ENCODE measurements around the gene BET1L. TPM values are rescaled to one million over a fixed set of nuclear protein-coding genes. Genes with fewer than 3 reads are reported as not detected.

The BET1L gene
- total and polyA plus RNA-seq, 4 experiments from 2014 or later = 61.9 to 129 (median 93.2) TPM

GRCh38 chr11:251550-251949 is 44.4 kb upstream of the BET1L start:
- Mint-ChIP-seq H3K4me3 (no peak overlapping the region), H3K27me3 (no peaks in the 10 kb centered on the region), H3K27ac (peak overlapping the region in 4 of 7 donors; percentile 25 to 56 (median 45)), H3K4me1 (peaks cover 6 to 9% (median 7%) of the 10 kb centered on the region in 4 donors), H3K9me3 (no peaks in the 10 kb centered on the region), H3K36me3 (peaks cover 53 to 64% of the 10 kb centered on the region in 2 donors)
- Histone ChIP-seq H3K4me3 (ENCODE audit: low read length in 2 of 2) (no peak overlapping the region), H3K27ac (ENCODE audit: low read depth, low read length) (no peak overlapping the region), H3K9me3 (ENCODE audit: control insufficient read depth in 1 of 2, low read length in 2 of 2) (no peaks in the 10 kb centered on the region), H3K27me3 (ENCODE audit: insufficient read depth, low read length) (no peaks in the 10 kb centered on the region), H3K36me3 (ENCODE audit: insufficient read depth, low read length) (peaks cover 47% of the 10 kb centered on the region), H3K4me1 (ENCODE audit: insufficient read depth, low read length) (peaks cover 5% of the 10 kb centered on the region)
- no peak for DNase-seq
- intact Hi-C loops (cut with micrococcal nuclease) = loop anchor here (2.0 kb wide), 4 partner anchors 17 to 199 kb away; partner anchors contain the start of genes IFITM1 and PTDSS2
- CTCF ChIA-PET (ENCODE audit: partially characterized antibody) = interaction anchor here (0.7 to 6.7 kb wide), 39 partner anchors 9 to 269 kb away, joined by 3 to 81 read pairs (median 8); partner anchors contain the start of genes BET1L, IFITM5, NLRP6 and PGGHG
- POLR2A ChIA-PET (ENCODE audit: partially characterized antibody) = interaction anchor here (0.6 to 3.1 kb wide), 18 partner anchors 12 to 199 kb away, joined by 3 to 45 read pairs (median 6); partner anchors contain the start of genes BET1L, IFITM1, IFITM5 and NLRP6

DNA sequence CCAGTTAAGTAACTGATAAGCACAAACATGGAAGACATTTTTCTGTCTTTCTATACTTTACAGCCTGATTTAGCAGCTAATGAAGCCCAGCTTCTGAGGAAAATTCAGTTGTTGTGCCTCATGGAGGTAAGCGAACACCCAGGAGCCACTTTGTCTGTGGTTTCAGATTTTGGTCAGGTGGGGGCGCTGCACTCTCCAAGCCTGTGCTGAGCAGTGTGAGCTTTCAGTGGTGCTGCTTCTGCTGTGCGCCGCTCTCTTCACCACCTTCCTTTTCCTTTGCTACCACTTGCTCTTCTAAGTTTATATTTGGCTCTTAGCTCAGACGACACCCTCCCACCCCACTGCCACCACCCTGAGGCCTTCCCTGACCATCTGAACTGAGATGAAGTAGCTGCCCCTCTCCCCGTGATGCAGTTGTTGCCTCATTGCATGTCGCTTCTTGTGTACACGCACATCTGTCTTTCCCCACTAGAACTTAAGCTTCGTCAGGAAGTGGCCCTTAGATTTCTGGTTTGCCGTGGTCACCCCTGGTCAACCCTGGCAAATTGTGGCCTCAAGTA is 43.6 kb upstream of the BET1L start:
- H3K4me3 Mint-ChIP-seq = no peak overlapping the region
- H3K4me1 Mint-ChIP-seq = peaks cover 6 to 9% (median 7%) of the 10 kb centered on the region in 4 donors
- Histone ChIP-seq H3K9me3 (ENCODE audit: control insufficient read depth in 1 of 2, low read length in 2 of 2) (no peaks in the 10 kb centered on the region), H3K4me1 (ENCODE audit: insufficient read depth, low read length) (peaks cover 5% of the 10 kb centered on the region), H3K36me3 (ENCODE audit: insufficient read depth, low read length) (peaks cover 51% of the 10 kb centered on the region), H3K4me3 (ENCODE audit: low read length in 2 of 2) (no peak overlapping the region), H3K27ac (ENCODE audit: low read depth, low read length) (peak overlapping the region; percentile 8), H3K27me3 (ENCODE audit: insufficient read depth, low read length) (no peaks in the 10 kb centered on the region)
- H3K27me3 Mint-ChIP-seq = no peaks in the 10 kb centered on the region
- intact Hi-C loops (cut with micrococcal nuclease) = loop anchor here (1.0 to 2.0 kb wide), 5 partner anchors 18 to 200 kb away; partner anchors contain the start of genes IFITM1 and PTDSS2
- POLR2A ChIA-PET (ENCODE audit: partially characterized antibody) = interaction anchor here (0.6 to 3.1 kb wide), 23 partner anchors 9 to 200 kb away, joined by 3 to 45 read pairs (median 4); partner anchors contain the start of genes BET1L, IFITM1, IFITM5 and NLRP6
- peak; percentile 75 to 84 (median 81) for DNase-seq
- H3K27ac Mint-ChIP-seq = peak overlapping the region; percentile 71 to 91 (median 81)
- peaks cover 58 to 72% of the 10 kb centered on the region in 2 donors for H3K36me3 Mint-ChIP-seq
- H3K9me3 Mint-ChIP-seq = no peaks in the 10 kb centered on the region
- CTCF ChIA-PET (ENCODE audit: partially characterized antibody) = interaction anchor here (0.7 to 6.7 kb wide), 44 partner anchors 9 to 270 kb away, joined by 3 to 81 read pairs (median 7); partner anchors contain the start of genes BET1L, NLRP6, PGGHG and PSMD13

DNA sequence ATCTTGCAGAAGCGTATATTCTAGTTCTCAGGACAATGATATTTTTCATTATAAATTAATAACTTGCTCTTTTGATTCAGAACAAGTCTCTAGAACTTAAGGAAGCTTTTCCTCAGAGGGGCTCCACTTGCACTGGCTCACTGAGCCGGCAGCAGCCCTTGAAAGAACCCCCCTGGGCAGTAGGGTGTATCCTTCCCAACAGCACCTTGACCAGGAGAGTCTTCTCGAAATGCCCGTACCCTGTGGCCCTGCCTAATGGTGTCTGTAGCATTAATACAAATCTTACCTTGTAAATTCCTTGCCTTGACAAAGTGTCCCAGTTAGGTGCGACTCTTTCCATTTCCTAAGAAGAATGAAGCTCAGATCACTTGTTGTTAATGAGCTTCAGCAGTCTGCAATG is 43.1 kb upstream of the BET1L start:
- DNase-seq = no peak
- intact Hi-C loops (cut with micrococcal nuclease) = loop anchor here (1.0 to 2.0 kb wide), 5 partner anchors 19 to 201 kb away; partner anchors contain the start of genes IFITM1 and PTDSS2
- Histone ChIP-seq H3K4me1 (ENCODE audit: insufficient read depth, low read length) (peaks cover 5% of the 10 kb centered on the region), H3K27me3 (ENCODE audit: insufficient read depth, low read length) (no peaks in the 10 kb centered on the region), H3K4me3 (ENCODE audit: low read length in 2 of 2) (no peak overlapping the region), H3K9me3 (ENCODE audit: control insufficient read depth in 1 of 2, low read length in 2 of 2) (no peaks in the 10 kb centered on the region), H3K36me3 (ENCODE audit: insufficient read depth, low read length) (peaks cover 56% of the 10 kb centered on the region), H3K27ac (ENCODE audit: low read depth, low read length) (peak overlapping the region; percentile 8)
- POLR2A ChIA-PET (ENCODE audit: partially characterized antibody) = interaction anchor here (0.7 to 3.1 kb wide), 18 partner anchors 8 to 200 kb away, joined by 3 to 45 read pairs (median 8); partner anchors contain the start of genes BET1L, IFITM1, IFITM5 and NLRP6
- peak overlapping the region in 4 of 7 donors; percentile 71 to 82 (median 80) for H3K27ac Mint-ChIP-seq
- peaks cover 6 to 11% (median 8%) of the 10 kb centered on the region in 4 donors for H3K4me1 Mint-ChIP-seq
- CTCF ChIA-PET (ENCODE audit: partially characterized antibody) = interaction anchor here (0.7 to 6.7 kb wide), 37 partner anchors 9 to 270 kb away, joined by 3 to 81 read pairs (median 9); partner anchors contain the start of genes BET1L, NLRP6, PGGHG and PSMD13
- no peaks in the 10 kb centered on the region for H3K27me3 Mint-ChIP-seq
- no peaks in the 10 kb centered on the region for H3K9me3 Mint-ChIP-seq
- peaks cover 64 to 77% of the 10 kb centered on the region in 2 donors for H3K36me3 Mint-ChIP-seq
- no peak overlapping the region for H3K4me3 Mint-ChIP-seq

DNA sequence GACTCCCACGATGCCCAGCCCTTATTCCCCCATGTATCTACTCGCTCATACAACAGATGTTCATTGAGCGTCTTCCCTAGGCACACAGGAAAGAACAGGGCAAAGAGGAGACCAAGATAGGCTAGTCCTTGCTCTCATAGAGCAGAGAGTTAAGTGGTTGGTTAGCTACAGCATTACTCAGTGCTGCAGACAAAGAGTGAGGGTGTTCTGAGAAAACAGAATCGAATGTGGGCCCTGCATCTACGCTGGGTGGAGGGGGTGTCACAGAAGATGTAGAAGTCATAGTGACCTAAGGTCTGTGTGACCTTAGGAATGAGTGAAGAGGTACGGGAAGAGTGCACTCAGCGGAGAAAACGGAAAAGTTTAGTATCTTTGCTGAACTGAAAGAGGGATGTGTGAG is 41.9 kb upstream of the BET1L start:
- POLR2A ChIA-PET (ENCODE audit: partially characterized antibody) = interaction anchor here (0.9 to 1.4 kb wide), 3 partner anchors 12 to 49 kb away, joined by 3 to 5 read pairs (median 5); partner anchors contain the start of gene PSMD13
- H3K36me3 Mint-ChIP-seq = peaks cover 71 to 83% of the 10 kb centered on the region in 2 donors

GRCh38 chr11:244376-244775 is 37.2 kb upstream of the BET1L start:
- Mint-ChIP-seq H3K27me3 (no peaks in the 10 kb centered on the region), H3K9me3 (no peaks in the 10 kb centered on the region), H3K4me1 (peaks cover 18 to 28% (median 25%) of the 10 kb centered on the region in 4 donors), H3K36me3 (peaks cover 72 to 82% of the 10 kb centered on the region in 2 donors), H3K27ac (no peak overlapping the region), H3K4me3 (no peak overlapping the region)
- no peak for DNase-seq
- H3K4me1 ChIP-seq (ENCODE audit: insufficient read depth, low read length) = no peaks in the 10 kb centered on the region
- ChIA-PET CTCF (ENCODE audit: partially characterized antibody) (interaction anchor here (0.9 to 1.7 kb wide), 2 partner anchors 95 to 120 kb away, joined by 4 to 6 read pairs; no protein-coding TSS in a partner anchor), POLR2A (ENCODE audit: partially characterized antibody) (interaction anchor here (1.0 kb wide), 1 partner anchor 24 kb away, joined by 3 read pairs; no protein-coding TSS in a partner anchor)
- peaks cover 65% of the 10 kb centered on the region for H3K36me3 ChIP-seq (ENCODE audit: insufficient read depth, low read length)
- intact Hi-C loops (cut with micrococcal nuclease) = no loop called here
- H3K9me3 ChIP-seq (ENCODE audit: control insufficient read depth in 1 of 2, low read length in 2 of 2) = no peaks in the 10 kb centered on the region
- no peak overlapping the region for H3K4me3 ChIP-seq (ENCODE audit: low read length in 2 of 2)
- no peaks in the 10 kb centered on the region for H3K27me3 ChIP-seq (ENCODE audit: insufficient read depth, low read length)
- H3K27ac ChIP-seq (ENCODE audit: low read depth, low read length) = no peak overlapping the region

More for the DNA sequence above, 41.9 kb upstream of the BET1L start:
- H3K9me3 ChIP-seq (ENCODE audit: control insufficient read depth in 1 of 2, low read length in 2 of 2) = no peaks in the 10 kb centered on the region
- H3K27me3 Mint-ChIP-seq = no peaks in the 10 kb centered on the region
- H3K4me3 Mint-ChIP-seq = no peak overlapping the region
- H3K36me3 ChIP-seq (ENCODE audit: insufficient read depth, low read length) = peaks cover 66% of the 10 kb centered on the region
- H3K27ac Mint-ChIP-seq = peak overlapping the region in 5 of 7 donors; percentile 37 to 86 (median 52)
- no peak overlapping the region for H3K27ac ChIP-seq (ENCODE audit: low read depth, low read length)
- intact Hi-C loops (cut with micrococcal nuclease) = no loop called here
- H3K4me3 ChIP-seq (ENCODE audit: low read length in 2 of 2) = no peak overlapping the region
- no peak for DNase-seq
- peaks cover 6 to 13% (median 8%) of the 10 kb centered on the region in 4 donors for H3K4me1 Mint-ChIP-seq
- no peaks in the 10 kb centered on the region for H3K9me3 Mint-ChIP-seq
- CTCF ChIA-PET (ENCODE audit: partially characterized antibody) = interaction anchor here (1.3 to 6.7 kb wide), 10 partner anchors 10 to 199 kb away, joined by 3 to 81 read pairs (median 10); partner anchors contain the start of gene NLRP6
- H3K27me3 ChIP-seq (ENCODE audit: insufficient read depth, low read length) = no peaks in the 10 kb centered on the region
- peaks cover 5% of the 10 kb centered on the region for H3K4me1 ChIP-seq (ENCODE audit: insufficient read depth, low read length)

DNA sequence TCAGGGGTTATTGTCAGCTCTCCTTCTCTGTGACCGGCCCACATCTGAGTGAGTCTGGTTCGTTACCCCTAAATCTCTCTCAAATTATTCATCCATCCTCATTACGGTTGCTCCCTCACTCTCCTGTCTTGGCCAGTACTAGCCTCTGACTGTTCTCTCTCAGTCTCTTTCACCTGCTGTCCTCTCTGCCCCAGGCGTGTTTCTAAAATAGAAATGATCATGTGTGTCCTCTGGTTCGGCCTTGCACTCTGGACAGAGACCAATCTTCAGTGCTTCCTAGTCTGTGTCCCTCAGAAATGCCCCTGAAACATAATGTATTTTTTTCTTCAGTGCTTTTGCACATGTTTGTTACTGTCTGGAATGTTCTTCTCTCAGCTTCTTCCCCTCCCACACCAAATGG is 34.4 kb upstream of the BET1L start:
- no peaks in the 10 kb centered on the region for H3K27me3 ChIP-seq (ENCODE audit: insufficient read depth, low read length)

More for the DNA sequence above, 34.4 kb upstream of the BET1L start:
- ChIA-PET CTCF (ENCODE audit: partially characterized antibody) (interaction anchor here (3.5 kb wide), 1 partner anchor 10 kb away, joined by 20 read pairs; no protein-coding TSS in a partner anchor), POLR2A (ENCODE audit: partially characterized antibody) (interaction anchor here (0.9 to 10.9 kb wide), 3 partner anchors 9 to 38 kb away, joined by 3 to 144 read pairs (median 3); partner anchors contain the start of genes BET1L and RIC8A)
- peak overlapping the region in 6 of 7 donors; percentile 31 to 77 (median 55) for H3K27ac Mint-ChIP-seq
- H3K9me3 Mint-ChIP-seq = no peaks in the 10 kb centered on the region
- Histone ChIP-seq H3K27ac (ENCODE audit: low read depth, low read length) (no peak overlapping the region), H3K4me1 (ENCODE audit: insufficient read depth, low read length) (peaks cover 14% of the 10 kb centered on the region), H3K36me3 (ENCODE audit: insufficient read depth, low read length) (peaks cover 50% of the 10 kb centered on the region), H3K4me3 (ENCODE audit: low read length in 2 of 2) (no peak overlapping the region), H3K9me3 (ENCODE audit: control insufficient read depth in 1 of 2, low read length in 2 of 2) (no peaks in the 10 kb centered on the region)
- H3K27me3 Mint-ChIP-seq = no peaks in the 10 kb centered on the region
- H3K36me3 Mint-ChIP-seq = peaks cover 47 to 77% of the 10 kb centered on the region in 2 donors
- intact Hi-C loops (cut with micrococcal nuclease) = no loop called here
- peak overlapping the region in 1 of 8 donors; percentile 0 for H3K4me3 Mint-ChIP-seq
- no peak for DNase-seq
- H3K4me1 Mint-ChIP-seq = peaks cover 28 to 55% (median 41%) of the 10 kb centered on the region in 4 donors
